Measurements from ENCODE around the gene CD276.

CD276 gene

GRCh38 chr15:73741321-73741836, 57.2 kb downstream of the CD276 start:
- DNase-seq (ENCODE audit: low spot score): no peak
- no peak for TF ChIP-seq CTCF (IDR thresholded peaks at IDR 0.05; ENCODE audit: extremely low read depth, insufficient read depth, missing control alignments)
- in situ Hi-C loops (cut with MboI; ENCODE audit: low pct_unique_long_range_greater_than_20kb, low sequenced_read_pairs, unreplicated experiment): no loop called here

GRCh38 chr15:73744293-73744692, 60.1 kb downstream of the CD276 start:
- DNase-seq (ENCODE audit: low spot score): no peak
- no peak for TF ChIP-seq CTCF (IDR thresholded peaks at IDR 0.05; ENCODE audit: extremely low read depth, insufficient read depth, missing control alignments)
- in situ Hi-C loops (cut with MboI; ENCODE audit: low pct_unique_long_range_greater_than_20kb, low sequenced_read_pairs, unreplicated experiment): no loop called here

GRCh38 chr15:73745073-73745472, 60.9 kb downstream of the CD276 start:
- in situ Hi-C loops (cut with MboI; ENCODE audit: low pct_unique_long_range_greater_than_20kb, low sequenced_read_pairs, unreplicated experiment): no loop called here
- DNase-seq (ENCODE audit: low spot score): no peak
- no peak for TF ChIP-seq CTCF (IDR thresholded peaks at IDR 0.05; ENCODE audit: extremely low read depth, insufficient read depth, missing control alignments)

- TF ChIP-seq CTCF (IDR thresholded peaks at IDR 0.05; ENCODE audit: extremely low read depth, insufficient read depth, missing control alignments): no peak
- in situ Hi-C loops (cut with MboI; ENCODE audit: low pct_unique_long_range_greater_than_20kb, low sequenced_read_pairs, unreplicated experiment): no loop called here
- no peak for DNase-seq (ENCODE audit: low spot score)
Observed at GRCh38 chr15:73746261-73746660, 62.1 kb downstream of the CD276 start.

GRCh38 chr15:73746883-73747282, 62.7 kb downstream of the CD276 start:
- in situ Hi-C loops (cut with MboI; ENCODE audit: low pct_unique_long_range_greater_than_20kb, low sequenced_read_pairs, unreplicated experiment): no loop called here
- no peak for DNase-seq (ENCODE audit: low spot score)
- no peak for TF ChIP-seq CTCF (IDR thresholded peaks at IDR 0.05; ENCODE audit: extremely low read depth, insufficient read depth, missing control alignments)

GRCh38 chr15:73747847-73748590, 63.8 kb downstream of the CD276 start:
- TF ChIP-seq CTCF (IDR thresholded peaks at IDR 0.05; ENCODE audit: extremely low read depth, insufficient read depth, missing control alignments): no peak
- in situ Hi-C loops (cut with MboI; ENCODE audit: low pct_unique_long_range_greater_than_20kb, low sequenced_read_pairs, unreplicated experiment): no loop called here
- DNase-seq (ENCODE audit: low spot score): no peak

All from GM13977 (cell line).